IPS-18a (cell line): ENCODE results near the gene ENPP7.

Source experiments
- H3K27ac ChIP-seq: one replicate; pipeline ENCODE4 v1.5.1; 2013; ENCODE audit warnings: low read length
- H3K27me3 ChIP-seq: one replicate; pipeline ENCODE4 v1.6.1; 2013; ENCODE audit warnings: mild to moderate bottlenecking, low read length; ENCODE audit not compliant: control insufficient read depth, insufficient read depth
- H3K36me3 ChIP-seq: one replicate; pipeline ENCODE4 v1.6.1; 2013; ENCODE audit warnings: low read depth, low read length; ENCODE audit not compliant: control insufficient read depth
- H3K4me1 ChIP-seq: one replicate; pipeline ENCODE4 v1.6.1; 2013; ENCODE audit warnings: low read depth, low read length; ENCODE audit not compliant: control insufficient read depth
- H3K4me3 ChIP-seq: one replicate; pipeline ENCODE4 v1.5.1; 2013; ENCODE audit warnings: low read length
- H3K9ac ChIP-seq: one replicate; pipeline ENCODE4 v1.6.1; 2013; ENCODE audit warnings: mild to moderate bottlenecking, low read length, moderate library complexity
- H3K9me3 ChIP-seq: one replicate; pipeline ENCODE4 v1.6.1; 2013; ENCODE audit warnings: low read depth, low read length; ENCODE audit not compliant: control insufficient read depth

The ENPP7 gene

DNA sequence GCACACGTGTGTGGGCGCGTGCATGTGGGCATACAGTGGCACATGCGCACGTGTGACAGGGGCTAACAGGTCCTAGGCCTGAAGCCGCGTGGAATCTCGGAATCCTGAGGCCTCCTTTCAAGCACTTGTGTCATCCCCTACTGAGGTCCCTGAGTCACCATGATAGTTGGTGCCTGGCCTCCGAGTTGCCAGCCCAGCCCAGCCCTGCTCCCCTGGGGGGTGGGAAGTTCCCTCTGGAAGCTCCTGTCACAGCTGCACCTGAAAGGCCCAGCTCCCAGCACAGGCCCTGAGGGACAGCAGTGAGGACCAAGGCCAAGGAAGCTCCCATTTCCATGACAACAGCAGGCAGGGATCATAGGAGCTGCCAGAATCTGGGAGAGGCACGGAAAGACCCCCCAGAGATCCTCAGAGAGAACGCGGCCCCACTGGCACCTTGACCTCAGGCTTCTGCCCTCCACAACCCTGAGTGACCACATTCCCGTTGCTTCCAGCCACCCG is 35.4 kb upstream of the ENPP7 start:
- no peaks in the 10 kb centered on the region for H3K36me3 ChIP-seq
- H3K4me1 ChIP-seq: peaks cover 17% of the 10 kb centered on the region
- H3K4me3 ChIP-seq: no peak overlapping the region
- H3K27ac ChIP-seq: no peak overlapping the region
- peaks cover 5% of the 10 kb centered on the region for H3K27me3 ChIP-seq
- H3K9me3 ChIP-seq: no peaks in the 10 kb centered on the region
- H3K9ac ChIP-seq: no peak overlapping the region

DNA sequence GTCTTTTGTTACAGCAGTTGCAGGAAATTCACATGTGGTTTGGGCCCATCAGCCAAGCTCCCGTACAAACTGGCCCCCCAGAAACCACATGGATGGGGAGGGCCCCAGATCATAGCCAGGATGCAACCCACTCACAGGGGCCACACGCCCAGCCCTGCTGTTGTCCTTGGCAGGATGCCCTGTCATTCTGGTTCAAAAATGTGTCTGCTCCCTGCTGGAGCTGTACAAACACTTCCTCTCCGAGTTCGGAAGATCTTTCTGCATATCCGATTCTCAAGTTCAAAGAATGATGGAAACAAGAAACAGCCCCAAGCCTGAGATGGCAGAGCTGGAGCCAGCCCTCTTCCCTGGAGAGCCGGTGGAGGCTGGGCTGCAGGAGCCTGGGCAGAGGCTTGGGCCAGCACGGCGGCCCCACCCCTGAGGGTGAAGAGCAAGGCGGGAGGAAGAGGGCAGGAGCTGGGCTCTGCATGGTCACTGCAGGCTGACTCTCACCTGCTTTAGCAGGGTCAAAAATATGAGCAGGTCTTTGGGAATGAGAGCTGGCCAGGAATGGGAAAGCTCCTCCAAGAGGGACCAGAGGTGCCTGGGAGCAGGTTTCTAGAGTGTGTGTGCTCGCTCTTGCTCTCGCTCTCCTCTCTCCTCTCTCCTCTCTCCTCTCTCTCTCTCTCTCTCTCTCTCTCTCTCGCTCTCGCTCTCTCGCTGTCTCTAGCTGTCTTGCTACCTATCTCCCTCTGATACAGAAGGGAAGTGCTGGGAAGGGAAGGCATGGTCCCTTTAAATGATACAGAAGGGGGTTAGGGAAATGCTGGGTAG is 34.7 kb upstream of the ENPP7 start:
- H3K9ac ChIP-seq: no peak overlapping the region
- H3K27ac ChIP-seq: no peak overlapping the region
- H3K27me3 ChIP-seq: peaks cover 5% of the 10 kb centered on the region
- no peak overlapping the region for H3K4me3 ChIP-seq
- no peaks in the 10 kb centered on the region for H3K9me3 ChIP-seq
- peaks cover 17% of the 10 kb centered on the region for H3K4me1 ChIP-seq
- H3K36me3 ChIP-seq: no peaks in the 10 kb centered on the region

DNA sequence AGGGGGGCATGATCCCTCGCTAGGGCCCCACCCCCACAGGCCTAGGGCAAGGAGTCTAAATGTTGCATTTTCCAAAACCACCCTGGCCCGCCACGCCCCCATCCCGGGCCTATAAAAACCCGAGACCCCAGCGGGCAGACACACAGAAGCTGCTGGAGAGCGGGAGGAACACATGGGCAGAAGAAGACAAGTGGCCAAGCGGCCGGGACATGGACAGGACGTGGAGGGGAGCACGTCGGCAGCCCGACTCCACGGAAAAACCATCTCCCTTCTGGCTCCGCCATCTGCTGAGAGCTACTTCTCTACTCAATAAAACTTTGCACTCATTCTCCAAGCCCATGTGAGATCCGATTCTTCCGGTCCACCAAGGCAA is 34.1 kb upstream of the ENPP7 start:
- peaks cover 5% of the 10 kb centered on the region for H3K27me3 ChIP-seq
- peaks cover 12% of the 10 kb centered on the region for H3K4me1 ChIP-seq
- H3K27ac ChIP-seq: no peak overlapping the region
- no peaks in the 10 kb centered on the region for H3K36me3 ChIP-seq
- H3K9me3 ChIP-seq: no peaks in the 10 kb centered on the region
- no peak overlapping the region for H3K4me3 ChIP-seq
- H3K9ac ChIP-seq: no peak overlapping the region

DNA sequence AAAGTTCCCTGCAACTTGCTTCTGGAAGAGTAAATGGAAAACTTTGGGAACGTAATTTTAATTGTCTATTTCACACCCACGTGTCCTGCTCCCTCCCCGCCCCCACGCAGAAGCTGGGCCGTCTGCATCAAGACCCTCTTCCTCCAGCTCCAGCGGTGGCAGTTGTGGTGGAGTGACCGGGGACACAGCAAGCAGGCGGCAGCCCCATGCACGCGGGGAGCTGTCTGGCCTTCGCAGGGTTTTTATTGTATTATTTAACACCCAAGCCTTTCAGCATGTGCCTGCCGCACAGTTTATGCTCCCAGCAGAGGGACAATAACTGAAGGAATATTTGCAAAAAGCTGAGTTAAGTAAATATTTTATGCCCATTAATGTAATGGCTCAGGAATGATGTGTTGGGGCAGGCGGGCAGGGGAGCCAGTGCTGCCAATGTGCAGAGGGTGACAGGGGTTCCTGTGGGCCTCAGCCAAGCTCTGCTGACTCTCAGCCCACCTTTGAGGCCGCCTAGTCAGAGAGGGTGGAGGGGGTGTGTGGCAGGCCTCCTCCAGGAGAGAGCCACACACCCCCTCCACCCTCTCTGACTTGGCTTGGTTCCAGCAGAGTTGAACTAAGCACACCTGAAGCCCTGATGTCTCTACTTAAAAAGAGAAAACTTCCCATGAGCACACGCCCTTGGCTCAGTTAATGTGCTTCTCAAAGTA is 32.4 kb upstream of the ENPP7 start:
- no peaks in the 10 kb centered on the region for H3K27me3 ChIP-seq
- no peak overlapping the region for H3K4me3 ChIP-seq
- H3K36me3 ChIP-seq: no peaks in the 10 kb centered on the region
- peaks cover 11% of the 10 kb centered on the region for H3K4me1 ChIP-seq
- no peaks in the 10 kb centered on the region for H3K9me3 ChIP-seq
- no peak overlapping the region for H3K9ac ChIP-seq
- H3K27ac ChIP-seq: no peak overlapping the region

DNA sequence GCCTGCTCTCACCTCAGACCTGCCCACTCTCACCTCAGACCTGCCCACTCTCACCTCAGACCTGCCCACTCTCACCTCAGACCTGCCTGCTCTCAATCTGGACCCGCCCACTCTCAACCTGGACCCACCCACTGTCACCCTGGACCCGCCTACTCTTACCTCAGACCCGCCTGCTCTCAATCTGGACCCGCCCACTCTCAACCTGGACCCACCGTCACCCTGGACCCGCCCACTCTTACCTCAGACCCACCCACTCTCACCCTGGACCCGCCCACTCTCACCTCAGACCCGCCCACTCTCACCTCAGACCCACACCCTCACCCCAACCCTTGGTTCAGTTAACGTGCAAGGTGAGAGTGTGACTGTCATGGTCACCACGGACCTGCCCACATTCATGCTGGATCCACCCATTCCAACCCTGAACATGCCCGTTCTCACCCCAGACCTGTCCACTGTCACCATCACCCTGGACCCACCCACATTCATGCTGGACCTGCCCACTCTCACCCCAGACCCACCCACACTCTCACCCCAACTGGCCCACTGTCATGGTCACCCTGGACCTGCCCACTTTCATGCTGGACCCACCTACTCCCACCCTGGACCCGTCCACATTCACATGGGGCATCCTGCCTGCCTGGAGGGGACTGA is 31.2 kb upstream of the ENPP7 start:
- Histone ChIP-seq H3K4me1 (peaks cover 11% of the 10 kb centered on the region), H3K27me3 (no peaks in the 10 kb centered on the region), H3K9me3 (no peaks in the 10 kb centered on the region)

DNA sequence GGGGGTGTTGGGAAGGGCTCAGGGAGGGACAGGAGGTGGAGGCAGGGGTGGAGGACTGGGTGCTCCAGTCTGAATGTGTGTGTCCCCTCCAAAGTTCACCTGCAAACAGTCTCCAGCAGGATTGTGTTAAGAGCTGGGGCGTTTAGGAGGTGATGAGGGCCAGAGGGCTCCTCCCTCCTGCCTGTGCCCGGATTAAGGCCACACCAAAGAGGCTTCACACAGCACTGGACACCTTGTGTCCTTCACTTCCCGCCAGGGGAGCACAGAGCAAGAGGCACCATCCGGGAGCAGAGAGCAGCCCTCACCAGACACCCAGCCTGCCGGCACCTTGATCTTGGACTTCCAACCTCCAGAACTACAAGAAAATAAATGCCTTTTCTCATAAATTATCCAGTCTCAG is 30.2 kb upstream of the ENPP7 start:
- Histone ChIP-seq H3K36me3 (no peaks in the 10 kb centered on the region), H3K27me3 (no peaks in the 10 kb centered on the region), H3K4me3 (no peak overlapping the region), H3K27ac (no peak overlapping the region), H3K9ac (no peak overlapping the region), H3K9me3 (no peaks in the 10 kb centered on the region), H3K4me1 (peaks cover 8% of the 10 kb centered on the region)

More for the DNA sequence above, 31.2 kb upstream of the ENPP7 start:
- no peak overlapping the region for H3K9ac ChIP-seq
- no peak overlapping the region for H3K4me3 ChIP-seq
- H3K27ac ChIP-seq: no peak overlapping the region
- H3K36me3 ChIP-seq: no peaks in the 10 kb centered on the region

DNA sequence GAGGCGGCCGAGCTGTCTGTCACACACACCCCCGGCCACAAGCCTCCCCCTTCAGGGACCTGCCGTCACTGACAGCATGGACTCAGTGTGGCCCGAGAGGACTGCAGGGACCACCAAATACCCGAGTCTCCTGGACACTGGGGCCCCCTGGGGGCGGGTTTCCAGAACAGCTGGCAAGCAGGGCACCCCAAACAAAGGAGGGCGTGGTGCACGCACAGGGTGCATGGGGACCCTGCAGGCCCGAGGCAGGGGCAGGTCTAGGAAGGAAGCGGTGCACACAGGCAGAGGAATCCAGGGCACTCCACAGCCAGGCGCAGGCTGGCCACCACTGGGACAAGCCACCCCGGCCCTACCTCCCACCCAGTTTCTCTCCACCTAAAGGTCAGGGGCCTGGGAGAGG is 28.7 kb upstream of the ENPP7 start:
- no peaks in the 10 kb centered on the region for H3K27me3 ChIP-seq
- H3K4me3 ChIP-seq: no peak overlapping the region
- H3K4me1 ChIP-seq: peaks cover 5% of the 10 kb centered on the region
- no peak overlapping the region for H3K27ac ChIP-seq
- H3K9me3 ChIP-seq: no peaks in the 10 kb centered on the region
- H3K36me3 ChIP-seq: no peaks in the 10 kb centered on the region
- H3K9ac ChIP-seq: no peak overlapping the region

DNA sequence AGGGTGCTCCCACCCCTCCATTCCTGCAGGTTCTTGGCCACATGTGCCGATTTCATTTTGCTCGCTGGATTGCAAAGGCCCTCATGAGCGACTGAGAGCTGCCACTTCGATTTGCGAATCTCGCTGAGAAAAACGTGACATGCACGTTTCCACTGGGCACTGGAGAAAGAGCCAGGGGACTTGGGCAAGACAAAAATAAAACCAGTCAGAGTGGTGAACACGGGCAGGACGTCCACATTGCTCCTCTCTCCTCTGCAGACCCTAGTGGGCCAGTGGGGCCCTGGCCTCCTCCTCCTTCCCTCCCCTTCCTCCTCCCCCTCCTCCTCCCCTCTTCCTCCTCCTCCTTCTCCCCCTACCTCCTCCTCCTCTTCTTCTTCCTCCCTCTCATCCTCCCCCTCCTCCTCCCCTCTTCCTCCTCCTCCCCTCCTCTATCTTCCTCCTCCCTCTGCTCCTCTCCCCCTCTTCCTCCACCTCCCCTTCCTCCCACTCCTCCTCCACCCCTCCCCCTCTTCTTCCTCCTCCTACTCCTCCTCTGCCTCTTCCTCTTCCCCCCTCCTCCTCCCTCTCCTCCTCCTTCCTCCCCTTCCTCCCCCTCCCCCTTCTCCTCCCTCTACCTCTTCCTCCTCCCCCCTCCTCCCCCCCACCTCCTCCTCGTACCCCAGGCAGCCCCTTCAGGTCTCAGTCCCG is 28.1 kb upstream of the ENPP7 start:
- Histone ChIP-seq H3K9me3 (no peaks in the 10 kb centered on the region), H3K4me1 (peaks cover 5% of the 10 kb centered on the region), H3K36me3 (no peaks in the 10 kb centered on the region), H3K4me3 (no peak overlapping the region), H3K27ac (no peak overlapping the region), H3K9ac (no peak overlapping the region), H3K27me3 (no peaks in the 10 kb centered on the region)

DNA sequence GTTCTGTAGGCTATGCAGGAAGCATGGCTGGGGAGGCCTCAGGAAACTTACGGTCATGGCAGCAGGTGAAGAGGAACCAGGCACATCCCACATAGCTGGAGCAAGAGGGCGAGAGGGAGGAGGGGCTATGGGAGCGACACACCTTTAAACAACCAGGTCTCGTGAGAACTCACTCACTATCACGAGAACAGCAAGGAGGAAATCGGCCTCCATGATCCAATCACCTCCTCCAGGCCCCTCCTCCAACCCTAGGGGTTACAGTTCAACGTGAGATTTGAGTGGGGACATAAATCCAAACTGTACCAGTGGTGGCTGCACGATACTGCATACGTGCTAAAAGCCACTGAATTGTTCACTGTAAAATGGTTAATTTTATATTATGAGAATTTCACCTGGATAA is 26.1 kb upstream of the ENPP7 start:
- no peak overlapping the region for H3K9ac ChIP-seq

DNA sequence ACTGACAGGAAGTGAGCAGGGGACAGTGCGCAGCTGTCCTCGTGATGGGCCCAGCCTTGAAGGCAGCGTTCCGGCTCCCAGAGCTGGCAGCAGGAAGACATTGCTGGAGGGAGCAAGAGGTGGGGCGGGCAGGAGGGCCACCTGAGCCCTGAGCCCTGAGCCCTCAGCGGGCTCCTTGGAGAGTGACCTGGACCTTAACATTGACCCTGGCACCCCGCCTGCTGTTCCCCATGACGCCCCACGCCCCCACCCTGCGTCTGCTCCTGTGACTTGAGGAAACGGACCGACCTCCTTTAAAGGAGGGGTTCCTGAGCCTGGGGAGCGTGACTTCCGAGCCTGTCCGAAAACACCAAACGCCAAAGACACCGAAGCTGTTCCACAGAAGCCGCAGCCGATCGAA is 25.1 kb upstream of the ENPP7 start:
- no peak overlapping the region for H3K27ac ChIP-seq
- H3K27me3 ChIP-seq: no peaks in the 10 kb centered on the region
- no peak overlapping the region for H3K4me3 ChIP-seq
- no peaks in the 10 kb centered on the region for H3K4me1 ChIP-seq
- no peaks in the 10 kb centered on the region for H3K36me3 ChIP-seq
- H3K9me3 ChIP-seq: no peaks in the 10 kb centered on the region
- H3K9ac ChIP-seq: no peak overlapping the region

More for the DNA sequence above, 26.1 kb upstream of the ENPP7 start:
- H3K27ac ChIP-seq: no peak overlapping the region
- H3K27me3 ChIP-seq: no peaks in the 10 kb centered on the region
- H3K9me3 ChIP-seq: no peaks in the 10 kb centered on the region
- no peak overlapping the region for H3K4me3 ChIP-seq
- H3K4me1 ChIP-seq: peaks cover 4% of the 10 kb centered on the region
- no peaks in the 10 kb centered on the region for H3K36me3 ChIP-seq
